Coronary artery (tissue), 2 donors: ENCODE results near the gene NAV2.
A peak's percentile ranks its signal among the peaks of the same experiment; 100 is the strongest.

Experiments
- DNase-seq: peaks from one replicate; pipeline ENCODE4 v3.0.0-alpha.2; 2017; ENCODE audit warnings: low spot score
- H3K27ac ChIP-seq, 2 donors: fragments of 200-600 bp; sonication (generic); one replicate each; pipeline ENCODE4 v1.5.1; 2016 to 2019
- H3K4me3 ChIP-seq: fragments of 200-600 bp; sonication (generic); 2 replicates; pipeline ENCODE4 v1.5.1; 2016; ENCODE audit warnings: mild to moderate bottlenecking, moderate library complexity
- CTCF ChIP-seq: fragments of 200-600 bp; sonication (generic); IDR thresholded peaks from one replicate; pipeline ENCODE4 v1.5.1; 2019; ENCODE audit warnings: antibody characterized with exemption

NAV2 gene

DNA sequence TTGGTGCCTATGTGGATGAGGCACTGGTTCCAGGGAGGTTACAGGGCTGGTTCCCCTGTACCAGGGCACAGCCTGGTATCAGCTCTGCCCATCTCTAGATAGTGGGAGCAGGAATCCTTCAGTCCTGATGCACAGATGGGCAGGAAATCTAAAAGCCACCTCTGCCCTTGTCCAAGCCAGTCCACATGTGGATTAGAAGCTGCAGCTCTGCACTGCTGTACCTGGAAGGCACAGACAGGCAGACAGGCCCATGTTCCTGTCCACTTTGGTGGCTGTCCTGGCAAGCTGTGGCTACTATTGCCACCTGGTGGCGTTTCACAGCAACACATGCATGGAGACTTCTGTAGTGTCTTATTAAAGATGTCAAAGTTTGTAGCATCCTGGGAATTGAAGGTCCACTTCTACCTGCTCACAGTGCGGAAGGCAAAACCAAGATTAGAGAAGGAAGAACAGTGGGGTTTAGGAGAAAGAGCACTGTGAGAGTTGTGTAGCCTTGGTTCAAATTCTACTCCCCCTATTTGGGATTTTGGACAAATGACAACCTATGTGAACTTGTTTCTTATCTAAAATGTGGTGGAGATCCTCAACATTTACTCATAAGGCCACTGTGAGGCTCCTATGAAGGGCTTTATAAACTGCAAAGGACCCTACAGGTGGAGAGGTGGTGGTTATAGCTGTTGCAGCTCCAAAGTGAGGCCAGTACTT, 30.1 kb downstream of the NAV2 start:
- TF ChIP-seq CTCF = peak; percentile 84
- peak; percentile 84 for DNase-seq
- H3K27ac ChIP-seq = peak overlapping the region; percentile 5 to 28
- no peak overlapping the region for H3K4me3 ChIP-seq

DNA sequence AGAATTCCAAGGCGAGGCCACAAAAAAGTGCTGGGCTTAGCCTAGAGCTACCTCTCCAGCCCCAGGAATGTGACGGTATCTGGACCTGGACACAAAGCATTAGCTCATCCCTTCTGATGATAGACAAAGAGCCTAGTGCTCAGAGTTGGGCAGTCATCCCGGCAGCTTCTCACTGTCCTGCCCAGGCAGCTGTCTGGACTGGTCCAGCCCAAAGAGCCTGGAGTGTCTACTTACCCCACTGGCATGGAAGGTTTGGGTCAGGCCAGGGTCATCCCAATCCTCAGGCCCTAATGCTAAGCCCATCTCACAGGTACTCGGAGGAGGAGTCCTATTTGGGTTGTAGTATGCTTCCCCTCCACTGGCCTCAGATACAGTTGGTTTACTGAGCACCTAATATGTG, 31.0 kb downstream of the NAV2 start:
- Histone ChIP-seq H3K4me3 (no peak overlapping the region), H3K27ac (peak overlapping the region; percentile 7 to 28)
- no peak for TF ChIP-seq CTCF
- peak; percentile 28 for DNase-seq

DNA sequence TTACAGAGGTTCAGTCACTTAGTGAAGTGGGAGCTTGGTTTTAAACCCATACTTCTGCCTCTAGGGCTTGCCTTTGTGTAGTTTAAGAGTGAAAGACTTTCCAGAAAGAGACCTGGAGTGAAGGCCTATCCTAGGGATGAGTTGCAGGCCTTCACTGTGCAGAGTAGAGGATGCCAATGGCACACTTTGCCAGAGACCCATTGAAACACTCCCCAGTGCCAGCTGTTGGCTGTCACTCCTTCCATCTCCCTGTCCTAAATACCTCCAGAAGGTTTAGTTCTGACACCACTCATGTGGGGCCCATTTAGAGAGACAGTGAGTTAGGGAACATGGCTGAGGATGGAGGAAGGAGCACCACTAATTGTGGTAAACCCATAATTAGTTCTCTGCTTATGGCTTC, 31.5 kb downstream of the NAV2 start:
- H3K4me3 ChIP-seq = no peak overlapping the region
- DNase-seq = peak; percentile 36
- no peak overlapping the region for H3K27ac ChIP-seq
- TF ChIP-seq CTCF = no peak

DNA sequence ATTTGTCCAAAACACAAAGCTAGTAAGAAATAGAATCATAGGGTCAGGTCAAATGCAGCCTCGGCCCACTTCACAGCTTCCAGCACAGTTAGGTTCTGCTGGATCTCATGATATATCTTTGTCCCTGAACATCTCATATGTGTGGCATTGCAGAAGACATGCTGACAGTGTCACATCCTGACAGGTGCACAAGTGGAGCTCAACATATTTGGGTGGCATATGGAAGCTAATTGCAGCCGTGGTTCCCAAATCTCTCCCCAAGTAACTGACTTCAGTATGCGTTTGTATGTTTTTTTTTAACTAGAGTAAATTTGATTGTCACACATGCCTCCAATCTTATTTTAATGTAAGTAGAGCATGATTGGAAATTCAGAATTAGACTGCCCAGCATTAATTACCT, 33.4 kb downstream of the NAV2 start:
- DNase-seq = peak; percentile 11
- no peak overlapping the region for H3K4me3 ChIP-seq
- TF ChIP-seq CTCF = no peak
- no peak overlapping the region for H3K27ac ChIP-seq

GRCh38 chr11:19747634-19748033, 35.0 kb downstream of the NAV2 start:
- Histone ChIP-seq H3K27ac (no peak overlapping the region), H3K4me3 (no peak overlapping the region)
- TF ChIP-seq CTCF = no peak
- no peak for DNase-seq

DNA sequence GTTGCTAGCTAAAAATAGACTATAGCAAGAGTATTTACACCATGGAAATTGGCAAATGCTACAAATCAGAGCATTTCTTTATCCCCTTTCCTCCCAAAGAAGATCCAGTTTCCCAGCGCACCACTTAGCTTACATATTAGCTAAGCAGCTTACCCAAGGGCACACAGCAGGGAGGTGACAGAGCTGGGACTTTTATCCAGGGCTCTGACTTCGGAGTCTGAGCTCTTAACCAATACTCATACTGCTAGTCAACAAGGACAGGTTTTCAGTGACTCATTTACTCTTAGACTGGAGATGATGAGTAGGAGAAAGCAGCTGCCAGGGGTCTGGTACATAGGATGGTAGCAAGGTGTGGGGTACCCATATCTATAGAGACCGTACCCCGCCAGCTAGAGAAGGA, 38.4 kb downstream of the NAV2 start:
- no peak for DNase-seq
- TF ChIP-seq CTCF = no peak
- Histone ChIP-seq H3K27ac (no peak overlapping the region), H3K4me3 (no peak overlapping the region)

GRCh38 chr11:19753451-19754106, 40.9 kb downstream of the NAV2 start:
- DNase-seq = no peak
- no peak overlapping the region for H3K27ac ChIP-seq
- no peak for TF ChIP-seq CTCF
- no peak overlapping the region for H3K4me3 ChIP-seq
